ENCODE results near the gene PBXIP1. TPM values are rescaled to one million over a fixed set of nuclear protein-coding genes. Genes with fewer than 3 reads are reported as not detected.

PBXIP1 gene
- total and polyA plus RNA-seq, 10 of the 15 experiments (the other 5 are each of a cell fraction or from before 2014, with no cell fraction given): 0.63 to 25.6 (median 15.4) TPM

DNA sequence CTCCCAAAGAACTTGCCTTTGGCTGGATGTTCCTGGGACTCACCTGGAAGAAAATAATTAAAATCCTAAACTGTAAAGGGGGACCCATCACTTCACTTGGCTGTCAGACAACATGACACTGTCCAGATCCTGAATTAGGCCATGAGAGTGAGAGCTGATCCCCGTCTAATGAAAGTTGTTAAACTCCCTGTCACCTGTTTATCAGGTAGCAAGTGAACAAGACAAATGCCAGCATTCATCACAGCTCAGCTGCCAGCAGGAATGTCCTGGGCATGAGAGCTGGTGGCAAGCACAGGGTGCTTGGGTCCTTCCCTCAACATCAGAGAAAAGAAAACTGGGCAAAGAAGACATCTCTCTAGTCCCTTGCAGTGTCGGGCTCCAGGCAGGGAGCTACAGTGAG, 43.1 kb downstream of the PBXIP1 start (continued):
- TF ChIP-seq, protein P1, sequence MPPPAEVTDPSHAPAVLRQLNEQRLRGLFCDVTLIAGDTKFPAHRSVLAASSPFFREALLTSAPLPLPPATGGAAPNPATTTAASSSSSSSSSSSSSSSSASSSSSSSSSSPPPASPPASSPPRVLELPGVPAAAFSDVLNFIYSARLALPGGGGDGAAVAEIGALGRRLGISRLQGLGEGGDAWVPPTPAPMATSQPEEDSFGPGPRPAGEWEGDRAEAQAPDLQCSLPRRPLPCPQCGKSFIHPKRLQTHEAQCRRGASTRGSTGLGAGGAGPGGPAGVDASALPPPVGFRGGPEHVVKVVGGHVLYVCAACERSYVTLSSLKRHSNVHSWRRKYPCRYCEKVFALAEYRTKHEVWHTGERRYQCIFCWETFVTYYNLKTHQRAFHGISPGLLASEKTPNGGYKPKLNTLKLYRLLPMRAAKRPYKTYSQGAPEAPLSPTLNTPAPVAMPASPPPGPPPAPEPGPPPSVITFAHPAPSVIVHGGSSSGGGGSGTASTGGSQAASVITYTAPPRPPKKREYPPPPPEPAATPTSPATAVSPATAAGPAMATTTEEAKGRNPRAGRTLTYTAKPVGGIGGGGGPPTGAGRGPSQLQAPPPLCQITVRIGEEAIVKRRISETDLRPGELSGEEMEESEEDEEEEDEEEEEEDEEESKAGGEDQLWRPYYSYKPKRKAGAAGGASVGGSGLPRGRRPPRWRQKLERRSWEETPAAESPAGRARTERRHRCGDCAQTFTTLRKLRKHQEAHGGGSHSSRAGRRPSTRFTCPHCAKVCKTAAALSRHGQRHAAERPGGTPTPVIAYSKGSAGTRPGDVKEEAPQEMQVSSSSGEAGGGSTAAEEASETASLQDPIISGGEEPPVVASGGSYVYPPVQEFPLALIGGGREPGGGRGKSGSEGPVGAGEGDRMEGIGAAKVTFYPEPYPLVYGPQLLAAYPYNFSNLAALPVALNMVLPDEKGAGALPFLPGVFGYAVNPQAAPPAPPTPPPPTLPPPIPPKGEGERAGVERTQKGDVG (CRISPR knock-in tag; IDR thresholded peaks at IDR 0.05): no peak

GRCh38 chr1:154911691-154912550, 44.0 kb downstream of the PBXIP1 start:
- H3K79me2 ChIP-seq (ENCODE audit: control insufficient read depth, insufficient read depth, low read length): no peaks in the 10 kb centered on the region
- H3K4me3 ChIP-seq: no peak overlapping the region
- ChIA-PET CTCF (no interaction called here), SMC1A (ENCODE audit: uncharacterized antibody, unreplicated experiment) (interaction anchor here (0.6 kb wide), 1 partner anchor 640 kb away, joined by 3 read pairs; no protein-coding TSS in a partner anchor), POLR2A (no interaction called here), RAD21 (ENCODE audit: unreplicated experiment) (interaction anchor here (1.7 kb wide), 1 partner anchor 32 kb away, joined by 6 read pairs; no protein-coding TSS in a partner anchor)
- no peak overlapping the region for H3K9ac ChIP-seq (ENCODE audit: control insufficient read depth, insufficient read depth, low read length)
- H3K27me3 ChIP-seq (replicated peaks in 1 of 2; ENCODE audit: control insufficient read depth in 2 of 2, insufficient read depth in 2 of 2, low read length in 1 of 2): no peaks in the 10 kb centered on the region
- no peak overlapping the region for H2AFZ ChIP-seq (ENCODE audit: control insufficient read depth, low read depth, low read length)
- FAIRE-seq (no peak), DNase-seq (ENCODE audit: low read depth, low spot score) (no peak), ATAC-seq (no peak)
- intact Hi-C loops (cut with micrococcal nuclease; ENCODE audit: unreplicated experiment) (no loop called here), in situ Hi-C loops (cut with MboI) (no loop called here)
- no TSS peak for BruUV-seq (replicated peaks)
- no peak overlapping the region for H3K4me2 ChIP-seq (ENCODE audit: control insufficient read depth, insufficient read depth)
- no peaks in the 10 kb centered on the region for H3K36me3 ChIP-seq (ENCODE audit: control insufficient read depth in 2 of 2, insufficient read depth in 2 of 2, low read length in 1 of 2)
- no peaks in the 10 kb centered on the region; the same call in 2 of the 3 replicates for H3K9me3 ChIP-seq (replicated peaks; ENCODE audit: control insufficient read depth, insufficient read depth, low read length)
- H3K4me1 ChIP-seq (ENCODE audit: control insufficient read depth, insufficient read depth, low read length): no peaks in the 10 kb centered on the region
- no peak overlapping the region for H3K27ac ChIP-seq (ENCODE audit: control insufficient read depth, insufficient read depth)
- no peaks in the 10 kb centered on the region for H4K20me1 ChIP-seq (ENCODE audit: control insufficient read depth, insufficient read depth)
- 87% methylated on average over 8 of the region's 8 CpGs for WGBS (ENCODE audit: insufficient coverage, insufficient replicate concordance, low lambda C conversion rate, missing lambda C conversion rate)
- no peak for TF ChIP-seq ZBTB11 (CRISPR knock-in tag; IDR thresholded peaks at IDR 0.05)
- TF ChIP-seq PML (IDR thresholded peaks at IDR 0.05; ENCODE audit: low read length): no peak
- no peak for TF ChIP-seq KAT2A (conservative IDR thresholded peaks at IDR 0.05; ENCODE audit: control insufficient read depth, low read depth, low read length)
- TF ChIP-seq WRNIP1 (IDR thresholded peaks at IDR 0.05; ENCODE audit: borderline replicate concordance, low read depth, low read length): no peak
- no peak for TF ChIP-seq NR2C2 (IDR thresholded peaks at IDR 0.05; ENCODE audit: borderline replicate concordance, control insufficient read depth, insufficient read length, low read depth)
- no peak for TF ChIP-seq SUZ12 (IDR thresholded peaks at IDR 0.05; ENCODE audit: unreplicated experiment)
- no peak for TF ChIP-seq REST (IDR thresholded peaks at IDR 0.05; ENCODE audit: low read depth, low read length)
